Peyer's patch (tissue), 4 donors: Measurements from ENCODE around the gene CAND2.

Source experiments
- CTCF ChIP-seq, 6 experiments: fragments of 450-650 bp in 4 of 6; fragments of 200-600 bp in 2 of 6; sonication (generic) in 1 of 6; IDR thresholded peaks; one replicate each; pipeline ENCODE4 v1.5.1; 2017 to 2019; ENCODE audit warnings: antibody characterized with exemption in 6 of 6, mild to moderate bottlenecking in 3 of 6, moderate library complexity in 1 of 6
- POLR2A ChIP-seq, 2 donors: fragments of 450-650 bp; IDR thresholded peaks; one replicate each; pipeline ENCODE4 v1.5.1; 2017; ENCODE audit warnings: antibody characterized with exemption in 2 of 2, mild to moderate bottlenecking in 2 of 2, moderate library complexity in 2 of 2

GRCh38 chr3:12810013-12810780 is 13.7 kb downstream of the CAND2 start:
- TF ChIP-seq CTCF (IDR thresholded peaks at IDR 0.05) (peak; percentile 47 to 99 (median 90)), POLR2A (IDR thresholded peaks at IDR 0.05) (no peak)
